Osteoblast (primary cell): ENCODE results near the gene SAMD4A. TPM values are rescaled to one million over a fixed set of nuclear protein-coding genes. Genes with fewer than 3 reads are reported as not detected.

ENCODE experiments used
- DNase-seq: peaks from one replicate; pipeline ENCODE4 v3.0.0; 2011; ENCODE audit warnings: low spot score, mixed read lengths; ENCODE audit not compliant: insufficient read length; ENCODE audit errors: missing footprints
- H2AFZ ChIP-seq: 2 replicates; pipeline ENCODE4 v1.6.0; 2011; ENCODE audit warnings: mild to moderate bottlenecking, low read length
- H3K27ac ChIP-seq: 2 replicates; pipeline ENCODE4 v1.5.1; 2011; ENCODE audit warnings: mild to moderate bottlenecking, low read depth, low read length, moderate library complexity
- H3K27me3 ChIP-seq: 2 replicates; pipeline ENCODE4 v1.6.0; 2012; ENCODE audit warnings: mild to moderate bottlenecking, control low read depth, inconsistent platforms, low read length, moderate library complexity; ENCODE audit not compliant: insufficient read depth
- H3K36me3 ChIP-seq: 2 replicates; pipeline ENCODE4 v1.5.1; 2011; ENCODE audit warnings: mild to moderate bottlenecking, low read length, control low read depth, moderate library complexity; ENCODE audit not compliant: insufficient read depth
- H3K4me1 ChIP-seq: 2 replicates; pipeline ENCODE4 v1.5.1; 2011; ENCODE audit warnings: mild to moderate bottlenecking, low read length, control low read depth, moderate library complexity; ENCODE audit not compliant: insufficient read depth
- H3K4me2 ChIP-seq: 2 replicates; pipeline ENCODE4 v1.6.0; 2011; ENCODE audit warnings: mild to moderate bottlenecking, low read length; ENCODE audit not compliant: insufficient read depth
- H3K4me3 ChIP-seq: fragments of 200-600 bp; sonication (generic); 3 replicates; pipeline ENCODE4 v1.5.1; 2012; ENCODE audit warnings: mild to moderate bottlenecking, low read length, inconsistent platforms; ENCODE audit not compliant: insufficient read depth
- H3K79me2 ChIP-seq: 2 replicates; pipeline ENCODE4 v1.6.0; 2012; ENCODE audit warnings: mild to moderate bottlenecking, low read length, control low read depth, inconsistent platforms; ENCODE audit not compliant: insufficient read depth
- H3K9me3 ChIP-seq: 2 replicates; pipeline ENCODE4 v1.5.1; 2011; ENCODE audit warnings: low read depth, low read length, control low read depth
- H4K20me1 ChIP-seq: 2 replicates; pipeline ENCODE4 v1.6.0; 2012; ENCODE audit warnings: mild to moderate bottlenecking, low read length, control low read depth; ENCODE audit not compliant: insufficient read depth
- total RNA-seq: library from RNA; depleted of rRNA; stranded (reverse); fragments of >200 nt; gene quantifications from 2 replicates; pipeline ENCODE4 v1.2.3, GENCODE V29; 2012
- TF ChIP-seq, protein P1 (sequence below): IDR thresholded peaks from 2 replicates; pipeline ENCODE4 v1.5.1; 2011; ENCODE audit warnings: mild to moderate bottlenecking, low read depth, low read length, moderate library complexity; ENCODE audit errors: extremely low read depth

SAMD4A gene
- total RNA-seq, 1 donor: 26.1 TPM

GRCh38 chr14:54688229-54688628 lies 121.3 kb downstream of the SAMD4A start:
- TF ChIP-seq, protein P1, sequence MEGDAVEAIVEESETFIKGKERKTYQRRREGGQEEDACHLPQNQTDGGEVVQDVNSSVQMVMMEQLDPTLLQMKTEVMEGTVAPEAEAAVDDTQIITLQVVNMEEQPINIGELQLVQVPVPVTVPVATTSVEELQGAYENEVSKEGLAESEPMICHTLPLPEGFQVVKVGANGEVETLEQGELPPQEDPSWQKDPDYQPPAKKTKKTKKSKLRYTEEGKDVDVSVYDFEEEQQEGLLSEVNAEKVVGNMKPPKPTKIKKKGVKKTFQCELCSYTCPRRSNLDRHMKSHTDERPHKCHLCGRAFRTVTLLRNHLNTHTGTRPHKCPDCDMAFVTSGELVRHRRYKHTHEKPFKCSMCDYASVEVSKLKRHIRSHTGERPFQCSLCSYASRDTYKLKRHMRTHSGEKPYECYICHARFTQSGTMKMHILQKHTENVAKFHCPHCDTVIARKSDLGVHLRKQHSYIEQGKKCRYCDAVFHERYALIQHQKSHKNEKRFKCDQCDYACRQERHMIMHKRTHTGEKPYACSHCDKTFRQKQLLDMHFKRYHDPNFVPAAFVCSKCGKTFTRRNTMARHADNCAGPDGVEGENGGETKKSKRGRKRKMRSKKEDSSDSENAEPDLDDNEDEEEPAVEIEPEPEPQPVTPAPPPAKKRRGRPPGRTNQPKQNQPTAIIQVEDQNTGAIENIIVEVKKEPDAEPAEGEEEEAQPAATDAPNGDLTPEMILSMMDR: no peak
- H2AFZ ChIP-seq: no peak overlapping the region
- no peaks in the 10 kb centered on the region for H3K27me3 ChIP-seq
- no peak overlapping the region for H3K27ac ChIP-seq
- no peaks in the 10 kb centered on the region for H4K20me1 ChIP-seq
- H3K9me3 ChIP-seq: no peaks in the 10 kb centered on the region
- H3K36me3 ChIP-seq: no peaks in the 10 kb centered on the region
- no peak for DNase-seq
- H3K79me2 ChIP-seq: peaks cover 68% of the 10 kb centered on the region
- H3K4me2 ChIP-seq: no peak overlapping the region
- H3K4me3 ChIP-seq: no peak overlapping the region
- H3K4me1 ChIP-seq: peaks cover 44% of the 10 kb centered on the region

DNA sequence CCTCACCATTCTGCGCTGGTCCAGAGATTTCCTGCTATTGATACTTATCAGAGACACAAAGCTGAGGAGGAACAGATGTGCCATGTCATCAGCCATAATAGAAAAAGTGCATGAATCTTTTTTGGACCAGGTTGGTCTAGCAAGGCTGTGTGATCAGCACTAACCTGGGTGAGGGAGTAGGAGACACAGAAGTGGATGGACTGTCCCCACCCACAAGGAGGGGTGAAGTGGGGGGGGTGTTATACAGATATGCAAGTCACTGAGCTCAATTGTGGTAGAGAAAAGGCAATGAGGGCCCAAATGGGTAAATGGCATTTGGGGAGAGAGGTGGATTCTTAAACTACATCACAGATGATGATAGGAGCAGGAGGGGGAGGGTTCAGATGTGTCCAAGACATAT lies 123.0 kb downstream of the SAMD4A start:
- Histone ChIP-seq H4K20me1 (no peaks in the 10 kb centered on the region), H3K9me3 (no peaks in the 10 kb centered on the region), H2AFZ (no peak overlapping the region), H3K27me3 (no peaks in the 10 kb centered on the region), H3K36me3 (no peaks in the 10 kb centered on the region), H3K79me2 (peaks cover 77% of the 10 kb centered on the region), H3K27ac (no peak overlapping the region), H3K4me3 (no peak overlapping the region), H3K4me1 (peaks cover 27% of the 10 kb centered on the region), H3K4me2 (no peak overlapping the region)
- TF ChIP-seq, protein P1: no peak
- no peak for DNase-seq

GRCh38 chr14:54690887-54691286 lies 124.0 kb downstream of the SAMD4A start:
- no peak overlapping the region for H3K4me2 ChIP-seq
- peak overlapping the region; percentile 8 for H3K27ac ChIP-seq
- no peaks in the 10 kb centered on the region for H3K27me3 ChIP-seq
- H3K4me3 ChIP-seq: no peak overlapping the region
- H4K20me1 ChIP-seq: no peaks in the 10 kb centered on the region
- H2AFZ ChIP-seq: no peak overlapping the region
- H3K79me2 ChIP-seq: peaks cover 73% of the 10 kb centered on the region
- TF ChIP-seq, protein P1: no peak
- no peak for DNase-seq
- H3K9me3 ChIP-seq: no peaks in the 10 kb centered on the region
- H3K36me3 ChIP-seq: no peaks in the 10 kb centered on the region
- peaks cover 18% of the 10 kb centered on the region for H3K4me1 ChIP-seq

DNA sequence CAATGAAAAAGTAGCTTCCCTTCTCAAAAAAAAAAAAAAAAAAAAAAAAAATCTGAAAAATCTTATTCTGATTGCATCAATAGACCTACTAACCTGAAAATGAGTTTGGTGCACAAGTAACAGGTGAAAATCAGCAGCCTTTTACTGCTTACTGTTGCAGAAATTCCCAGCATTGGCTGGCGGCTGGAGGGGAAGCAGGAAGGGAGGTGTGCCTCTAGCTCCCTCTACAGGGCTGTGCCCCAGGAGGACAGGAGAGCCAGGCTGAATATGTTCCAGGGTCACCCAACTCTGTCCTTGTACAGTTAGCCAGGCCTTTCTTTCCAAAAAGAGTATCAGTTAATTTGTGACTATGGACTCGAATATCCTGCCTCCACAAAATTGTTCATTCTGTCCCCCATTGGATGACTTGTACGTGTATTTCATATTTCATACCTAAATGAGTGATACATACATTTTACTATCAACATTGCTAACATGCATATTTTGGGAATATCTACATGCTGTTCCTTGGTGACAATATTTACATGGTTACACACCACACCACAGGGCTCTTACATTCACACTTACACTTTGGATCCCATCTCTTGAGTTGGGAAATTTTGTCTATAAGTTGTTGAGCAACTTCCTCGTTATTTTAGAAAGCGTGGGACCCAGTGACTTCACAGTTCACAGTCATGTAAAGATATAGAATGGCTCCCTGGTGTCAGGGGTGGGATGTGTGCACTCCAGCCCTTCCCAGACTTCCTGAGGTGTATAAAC lies 124.8 kb downstream of the SAMD4A start:
- peak overlapping the region; percentile 31 for H3K27ac ChIP-seq
- no peaks in the 10 kb centered on the region for H3K27me3 ChIP-seq
- no peak overlapping the region for H3K4me2 ChIP-seq
- no peak overlapping the region for H2AFZ ChIP-seq
- no peaks in the 10 kb centered on the region for H3K9me3 ChIP-seq
- H3K79me2 ChIP-seq: peaks cover 71% of the 10 kb centered on the region
- no peak overlapping the region for H3K4me3 ChIP-seq
- H4K20me1 ChIP-seq: no peaks in the 10 kb centered on the region
- DNase-seq: peak; percentile 67
- peaks cover 11% of the 10 kb centered on the region for H3K4me1 ChIP-seq
- H3K36me3 ChIP-seq: no peaks in the 10 kb centered on the region
- TF ChIP-seq, protein P1: peak; percentile 99
